GM11168 (cell line): Measurements from ENCODE around the gene ST14.
"Not testable (repeated sequence)": the region's sequence is repeated elsewhere in the genome, so short reads cannot be mapped to it uniquely, and the experiment has no call there.

Source experiments
- in situ Hi-C: fragments of 300-500 bp; cut with MboI; formaldehyde crosslinking; loops from one replicate; pipeline ENCODE4 v1.12.0; 2022; ENCODE audit warnings: low sequenced_read_pairs; ENCODE audit not compliant: unreplicated experiment

ST14 gene

GRCh38 chr11:130249929-130250328 lies 90.3 kb downstream of the ST14 start:
- in situ Hi-C loops = not testable (repeated sequence)

GRCh38 chr11:130251763-130252162 lies 92.2 kb downstream of the ST14 start:
- in situ Hi-C loops = not testable (repeated sequence)
